GM23338 (cell line): ENCODE results near the gene BTBD9.

Experiments used
- CREB1 ChIP-seq: fragments of 250-450 bp; sonication (Bioruptor Pico); IDR thresholded peaks from 2 replicates; pipeline ENCODE4 v1.5.0; 2020; ENCODE audit warnings: low read depth, mild to moderate bottlenecking, moderate library complexity
- CTCF ChIP-seq, 2 experiments: fragments of 200-600 bp in 1 of 2; sonication (generic) in 1 of 2; conservative IDR thresholded peaks; 2 replicates each; pipeline versions ENCODE4 v1.5.1 to v1.6.1; 2016 to 2017; ENCODE audit warnings: antibody characterized with exemption in 2 of 2, low read depth in 2 of 2, mild to moderate bottlenecking in 2 of 2, moderate library complexity in 1 of 2
- EZH2 ChIP-seq: fragments of 200-600 bp; sonication (generic); IDR thresholded peaks from one replicate; pipeline ENCODE4 v1.8.0; 2017; ENCODE audit warnings: antibody characterized with exemption, mild to moderate bottlenecking, low read depth; ENCODE audit not compliant: unreplicated experiment
- EZH2phosphoT487 ChIP-seq: fragments of 200-600 bp; sonication (generic); IDR thresholded peaks from one replicate; pipeline ENCODE4 v1.8.1; 2018; ENCODE audit warnings: antibody characterized with exemption; ENCODE audit not compliant: unreplicated experiment

- no peak for TF ChIP-seq EZH2
- TF ChIP-seq CTCF (conservative IDR thresholded peaks at IDR 0.05; ENCODE audit: low read depth in 2 of 2): no peak
- TF ChIP-seq EZH2phosphoT487: no peak
- TF ChIP-seq CREB1 (CRISPR knock-in tag): no peak
Observed at GRCh38 chr6:38375937-38376336, 263.8 kb downstream of the BTBD9 start.
